ENCODE data around the gene LINC01488.

DNA sequence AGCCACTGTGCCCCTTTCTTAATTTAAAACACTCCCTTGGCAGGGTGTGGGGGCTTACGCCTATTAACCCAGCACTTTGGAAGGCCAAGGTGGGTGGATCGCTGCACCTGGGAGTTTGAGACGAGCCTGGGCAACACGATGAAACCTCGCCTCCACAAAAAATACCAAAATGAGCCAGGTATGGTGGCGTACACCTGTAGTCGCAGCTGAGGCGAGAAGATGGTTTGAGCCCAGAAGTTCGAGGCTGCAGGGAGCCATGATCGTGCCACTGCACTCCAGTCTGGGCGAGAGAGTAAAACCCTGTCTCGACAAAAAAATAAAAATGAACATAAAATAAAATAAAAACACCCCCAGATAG is 45.0 kb downstream of the LINC01488 start:
- TF ChIP-seq, protein P1, sequence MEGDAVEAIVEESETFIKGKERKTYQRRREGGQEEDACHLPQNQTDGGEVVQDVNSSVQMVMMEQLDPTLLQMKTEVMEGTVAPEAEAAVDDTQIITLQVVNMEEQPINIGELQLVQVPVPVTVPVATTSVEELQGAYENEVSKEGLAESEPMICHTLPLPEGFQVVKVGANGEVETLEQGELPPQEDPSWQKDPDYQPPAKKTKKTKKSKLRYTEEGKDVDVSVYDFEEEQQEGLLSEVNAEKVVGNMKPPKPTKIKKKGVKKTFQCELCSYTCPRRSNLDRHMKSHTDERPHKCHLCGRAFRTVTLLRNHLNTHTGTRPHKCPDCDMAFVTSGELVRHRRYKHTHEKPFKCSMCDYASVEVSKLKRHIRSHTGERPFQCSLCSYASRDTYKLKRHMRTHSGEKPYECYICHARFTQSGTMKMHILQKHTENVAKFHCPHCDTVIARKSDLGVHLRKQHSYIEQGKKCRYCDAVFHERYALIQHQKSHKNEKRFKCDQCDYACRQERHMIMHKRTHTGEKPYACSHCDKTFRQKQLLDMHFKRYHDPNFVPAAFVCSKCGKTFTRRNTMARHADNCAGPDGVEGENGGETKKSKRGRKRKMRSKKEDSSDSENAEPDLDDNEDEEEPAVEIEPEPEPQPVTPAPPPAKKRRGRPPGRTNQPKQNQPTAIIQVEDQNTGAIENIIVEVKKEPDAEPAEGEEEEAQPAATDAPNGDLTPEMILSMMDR (conservative IDR thresholded peaks at IDR 0.05), result no peak
- no peak for TF ChIP-seq EZH2 (IDR thresholded peaks at IDR 0.05; ENCODE audit: low read depth)

Data from PC-9 (cell line).